CD4-positive, alpha-beta T cell treated with Interferon alpha-2 for 1 hour (primary cell): ENCODE data around the gene ZSCAN31.
"Not testable (repeated sequence)": the region's sequence is repeated elsewhere in the genome, so short reads cannot be mapped to it uniquely, and the experiment has no call there.

Experiments
- DNase-seq, 2 donors: peaks; one replicate each; pipeline ENCODE4 v3.0.0-alpha.2; 2020 to 2022

Gene ZSCAN31

DNA sequence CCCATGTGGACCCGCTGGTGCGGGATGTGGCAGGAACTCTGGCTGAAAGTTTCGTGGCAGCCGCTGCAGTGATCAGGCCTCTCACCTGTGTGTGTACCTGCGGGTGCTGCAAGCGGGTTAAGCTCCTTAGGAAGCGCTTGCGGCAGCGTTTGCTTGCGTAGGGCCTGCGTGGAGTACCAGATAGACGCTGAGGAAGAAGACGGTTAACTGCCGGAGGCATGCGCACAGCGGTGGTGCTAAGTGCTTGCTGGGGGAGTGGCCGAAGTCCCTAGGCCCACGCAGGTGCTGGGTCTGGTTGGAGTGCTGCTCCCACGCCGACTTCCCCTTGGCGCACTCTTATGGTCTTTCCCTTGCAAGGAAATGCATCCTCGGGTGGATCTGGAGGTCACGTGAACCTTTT lies 23.0 kb downstream of the ZSCAN31 start:
- DNase-seq, result no peak

- DNase-seq, result no peak
These were observed 24.7 kb downstream of the ZSCAN31 start for GRCh38 chr6:28311139-28311823.

DNA sequence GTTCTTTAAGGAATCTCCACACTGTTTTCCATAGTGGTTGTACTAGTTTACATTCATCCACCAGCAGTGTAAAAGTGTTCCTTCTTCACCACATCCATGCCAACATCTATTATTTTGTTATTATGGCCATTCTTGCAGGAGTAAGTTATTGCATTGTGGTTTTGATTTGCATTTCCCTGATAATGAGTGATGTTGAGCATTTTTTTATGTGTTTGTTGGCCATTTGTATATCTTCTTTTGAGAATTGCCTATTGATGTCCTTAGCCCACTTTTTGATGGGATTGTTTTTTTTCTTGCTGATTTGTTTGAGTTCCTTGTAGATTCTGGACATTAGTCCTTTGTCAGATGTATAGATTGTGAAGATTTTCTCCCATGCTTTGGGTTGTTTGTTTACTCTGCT lies 29.6 kb downstream of the ZSCAN31 start:
- DNase-seq, result not testable (repeated sequence)

GRCh38 chr6:28303570-28303969 lies 32.4 kb downstream of the ZSCAN31 start:
- DNase-seq, result peak in 1 of 2 donors; percentile 42

DNA sequence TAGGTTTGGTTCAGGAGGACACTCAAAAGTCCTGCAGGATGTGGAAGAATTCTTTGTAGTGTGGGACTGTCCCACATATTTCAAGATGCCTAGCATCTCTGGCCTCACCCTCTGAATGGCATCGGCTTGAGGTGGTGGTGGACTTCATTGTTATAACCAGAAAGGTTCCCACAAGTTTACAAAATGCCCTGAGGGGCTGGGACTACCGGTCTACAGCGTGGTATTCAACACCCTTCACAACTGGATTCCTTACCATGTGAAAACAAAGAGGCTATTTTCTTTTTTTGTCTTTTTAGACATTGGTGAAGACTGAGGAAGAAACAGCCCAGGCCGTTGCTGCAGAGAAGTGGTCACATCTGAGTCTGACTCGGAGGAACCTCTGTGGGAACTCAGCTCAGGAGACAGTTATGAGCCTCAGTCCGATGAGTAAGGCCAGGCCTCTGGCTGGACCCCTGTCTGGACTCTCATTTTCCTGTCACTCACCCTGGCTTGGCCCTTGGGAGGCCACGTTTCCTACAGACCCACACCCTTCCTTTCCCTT lies 39.4 kb downstream of the ZSCAN31 start:
- no peak for DNase-seq

DNA sequence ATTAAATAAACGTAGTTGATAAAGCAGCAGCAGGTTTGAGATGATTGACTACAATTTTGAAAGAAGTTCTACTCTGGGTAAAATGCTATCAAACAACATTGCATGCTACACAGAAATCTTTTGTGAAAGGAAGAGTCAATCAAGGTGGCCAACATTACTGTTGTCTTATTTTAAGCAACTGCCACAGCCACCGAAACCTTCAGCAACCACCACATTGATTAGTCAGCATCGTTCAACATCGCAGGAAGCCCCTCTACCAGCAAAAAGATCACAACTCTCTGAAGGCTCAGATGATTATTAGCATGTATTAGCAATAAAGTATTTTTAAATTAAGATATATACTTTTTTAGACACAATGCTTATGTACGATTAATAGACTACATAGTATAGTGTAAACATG lies 40.6 kb downstream of the ZSCAN31 start:
- no peak for DNase-seq

GRCh38 chr6:28291573-28291972 lies 44.4 kb downstream of the ZSCAN31 start:
- DNase-seq, result no peak

GRCh38 chr6:28282926-28283325 lies 53.0 kb downstream of the ZSCAN31 start:
- no peak for DNase-seq

- peak; percentile 32 to 49 for DNase-seq
These were observed 54.5 kb downstream of the ZSCAN31 start, which contains the start of gene PGBD1 for GRCh38 chr6:28281288-28282064. TSS of gene PGBD1 (plus strand) at chr6:28281572. CDS start at chr6:28283814, 2,242 bp downstream.

GRCh38 chr6:28280595-28281287 lies 55.2 kb downstream of the ZSCAN31 start:
- DNase-seq, result no peak

DNA sequence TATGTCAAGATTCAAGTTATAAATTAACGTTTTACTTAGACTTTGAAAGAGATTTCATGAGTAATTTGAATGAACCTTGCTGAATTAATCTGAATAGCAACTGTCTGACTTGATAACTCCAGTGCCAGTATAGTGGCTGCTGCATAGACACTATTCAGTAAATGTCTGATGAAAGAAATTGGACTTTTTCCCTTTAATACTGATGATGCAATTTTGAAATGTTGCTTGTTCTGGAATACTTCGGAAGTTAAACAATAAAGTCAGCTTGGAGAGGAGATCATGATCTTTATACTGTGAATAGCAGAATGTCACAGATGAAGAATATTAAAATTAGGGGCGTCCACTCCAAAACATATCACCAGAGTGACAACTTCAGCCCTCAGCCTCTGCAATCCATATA lies 58.2 kb downstream of the ZSCAN31 start:
- no peak for DNase-seq

DNA sequence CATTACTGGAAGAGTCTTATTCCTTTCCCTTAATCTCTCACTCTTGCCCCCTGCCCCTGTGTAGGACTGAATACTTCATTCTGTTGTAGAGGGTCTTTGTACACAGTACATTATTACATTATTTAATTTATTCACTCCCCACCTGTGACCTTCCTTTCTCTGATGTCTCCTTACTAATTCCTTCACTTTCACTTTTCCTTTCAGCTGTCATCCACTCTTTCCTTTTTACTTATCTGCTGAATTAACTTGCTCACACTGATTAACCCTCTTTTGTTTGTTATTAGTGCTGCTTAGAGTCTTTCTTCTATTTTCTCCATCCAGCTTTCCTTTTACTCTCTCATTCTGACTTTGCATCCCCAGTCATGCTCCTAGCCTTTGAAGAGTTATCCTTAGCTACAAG lies 61.1 kb downstream of the ZSCAN31 start:
- no peak for DNase-seq
